HTERT RPE-1 (cell line): Measurements from ENCODE around the gene TCEANC.
"Not testable (repeated sequence)": the region's sequence is repeated elsewhere in the genome, so short reads cannot be mapped to it uniquely, and the experiment has no call there.

Experiments used
- in situ Hi-C: fragments of 300-500 bp; cut with MboI; formaldehyde crosslinking; loops from 4 replicates; pipeline ENCODE4 v1.14.3; 2020; ENCODE audit warnings: low sequenced_read_pairs

TCEANC gene, protein sequence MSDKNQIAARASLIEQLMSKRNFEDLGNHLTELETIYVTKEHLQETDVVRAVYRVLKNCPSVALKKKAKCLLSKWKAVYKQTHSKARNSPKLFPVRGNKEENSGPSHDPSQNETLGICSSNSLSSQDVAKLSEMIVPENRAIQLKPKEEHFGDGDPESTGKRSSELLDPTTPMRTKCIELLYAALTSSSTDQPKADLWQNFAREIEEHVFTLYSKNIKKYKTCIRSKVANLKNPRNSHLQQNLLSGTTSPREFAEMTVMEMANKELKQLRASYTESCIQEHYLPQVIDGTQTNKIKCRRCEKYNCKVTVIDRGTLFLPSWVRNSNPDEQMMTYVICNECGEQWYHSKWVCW

DNA sequence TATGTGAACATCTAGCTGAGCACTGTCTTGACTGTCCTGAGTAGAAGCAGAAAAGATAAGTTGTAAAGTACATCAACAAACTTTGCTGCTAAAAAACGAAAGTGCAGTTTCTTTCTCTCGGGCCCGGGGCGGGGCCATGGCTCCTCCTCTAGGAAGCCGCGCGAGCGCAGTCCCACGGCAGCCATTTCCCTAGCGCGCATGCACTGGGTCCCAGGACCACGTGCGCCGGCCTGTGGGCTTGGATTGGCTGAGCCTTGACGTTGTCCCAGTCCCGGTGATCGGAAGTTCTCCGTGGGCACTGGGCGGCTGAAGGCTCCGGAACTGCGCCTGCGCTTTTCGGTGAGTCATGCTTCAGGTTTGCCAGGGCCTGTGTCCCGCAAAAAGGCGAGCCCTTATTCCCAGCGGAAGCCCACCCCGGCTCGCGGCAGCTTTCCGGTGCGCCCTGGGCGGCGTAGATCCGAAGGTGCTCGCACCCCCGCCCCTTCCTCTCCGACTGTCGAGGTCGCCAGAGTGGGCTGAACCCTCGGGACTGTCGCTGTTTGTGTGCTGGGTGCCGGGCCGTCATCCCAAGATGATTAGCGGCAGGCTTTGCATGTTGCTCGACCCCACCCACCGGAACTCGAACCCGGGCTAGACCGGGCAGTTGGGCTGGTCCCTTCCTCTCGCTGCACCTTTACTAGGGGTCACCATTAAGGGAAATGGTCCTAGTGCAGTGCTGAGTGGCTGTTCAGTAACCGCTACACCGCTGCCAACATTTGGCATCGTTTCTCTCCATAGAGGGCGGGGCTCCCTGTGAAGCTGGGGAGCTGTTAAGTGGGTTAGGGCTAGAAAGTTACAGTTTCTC lies at the start of gene TCEANC:
TSS of gene TCEANC (plus strand) at position 292 of the 844 bp plus-strand sequence. CDS start 9,368 bp downstream, outside the sequence.
- in situ Hi-C loops = no loop called here

DNA sequence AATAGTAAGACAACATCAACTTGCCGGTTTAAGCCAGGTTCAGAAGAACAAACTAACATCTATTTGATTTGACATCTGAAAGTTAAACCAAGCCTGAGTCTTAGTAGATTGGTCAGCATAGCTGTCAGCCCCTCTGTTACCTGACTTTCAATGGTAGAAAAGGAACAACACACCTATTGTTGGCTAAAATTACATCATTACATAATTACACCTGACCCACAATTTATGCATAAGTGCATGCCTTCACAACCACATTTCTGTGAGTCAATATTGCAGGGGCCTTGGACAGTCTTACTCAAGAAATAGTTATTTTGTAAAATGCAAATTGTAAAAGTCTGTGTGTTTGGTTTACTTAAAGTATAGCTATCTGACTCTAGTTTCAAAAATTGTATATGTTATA lies 47.3 kb upstream of the TCEANC start:
- in situ Hi-C loops = no loop called here

DNA sequence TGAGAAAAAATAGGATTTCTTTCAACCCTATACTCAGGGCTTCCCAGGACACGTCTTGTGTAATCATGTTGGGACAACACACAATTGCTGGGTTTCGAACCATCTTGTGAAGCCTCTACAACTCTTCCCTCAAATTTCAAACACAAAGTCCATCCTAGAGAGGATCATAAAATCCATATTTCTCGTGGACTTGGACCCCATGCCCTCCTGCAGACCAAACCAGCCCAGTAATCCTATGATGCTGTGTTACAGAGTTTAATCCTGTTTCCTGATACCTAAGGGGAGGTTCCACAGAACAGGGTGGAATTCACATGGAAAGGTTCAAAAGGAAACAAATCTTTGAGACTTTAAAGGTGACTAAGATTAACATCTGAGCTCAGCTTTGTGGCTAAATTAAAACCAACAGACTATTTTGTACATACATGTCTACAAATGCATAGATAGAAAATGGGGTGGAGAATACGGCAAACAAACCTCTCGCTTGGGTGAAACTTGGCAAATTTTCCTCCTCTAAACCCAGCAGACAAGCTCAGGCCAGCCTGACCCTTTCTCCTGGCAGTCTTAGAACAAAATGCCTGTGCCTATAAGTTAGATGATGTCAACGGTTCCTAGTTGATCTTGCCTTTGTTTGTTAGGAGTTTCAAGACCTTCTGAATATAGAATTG lies 45.5 kb upstream of the TCEANC start:
- in situ Hi-C loops = no loop called here

DNA sequence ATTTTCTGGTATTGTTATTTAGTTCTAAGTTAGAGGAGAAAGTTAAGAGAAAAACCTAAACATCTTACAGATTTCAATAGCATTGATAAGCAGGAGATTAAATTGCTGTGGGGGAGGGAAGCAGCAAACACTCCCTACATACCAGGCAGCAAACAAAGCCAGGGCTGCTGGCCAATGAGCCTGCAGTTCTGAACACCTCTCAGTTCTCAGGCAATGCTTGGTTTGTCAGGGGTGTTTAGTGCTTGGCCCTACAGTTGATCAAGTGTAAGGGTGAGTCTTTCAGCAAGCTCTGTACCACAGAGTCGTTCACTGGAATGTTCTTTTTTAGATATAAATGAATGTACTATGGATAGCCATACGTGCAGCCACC lies 45.0 kb upstream of the TCEANC start:
- in situ Hi-C loops = no loop called here

DNA sequence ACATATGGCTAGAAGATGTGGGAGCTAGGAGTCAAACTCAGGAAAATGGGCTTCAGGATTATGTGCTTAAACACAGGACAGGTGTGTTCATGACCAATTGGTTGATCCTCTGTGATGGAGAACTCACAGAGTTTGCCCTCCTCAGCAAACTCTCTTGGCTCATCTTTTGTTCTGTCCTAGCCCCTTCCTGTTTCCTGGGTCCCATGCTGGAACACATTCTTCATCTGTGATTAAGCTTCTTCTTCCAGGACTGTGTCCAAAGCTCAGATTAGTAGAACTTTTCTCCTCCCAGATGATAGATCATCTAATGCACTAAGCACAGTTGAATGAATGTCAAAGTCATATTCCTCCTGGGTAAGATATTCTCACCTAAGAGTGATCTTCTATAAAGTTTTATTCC lies 38.8 kb upstream of the TCEANC start:
- in situ Hi-C loops = no loop called here

- in situ Hi-C loops = no loop called here
Measured at GRCh38 chrX:13620207-13620606, 32.7 kb upstream of the TCEANC start.

DNA sequence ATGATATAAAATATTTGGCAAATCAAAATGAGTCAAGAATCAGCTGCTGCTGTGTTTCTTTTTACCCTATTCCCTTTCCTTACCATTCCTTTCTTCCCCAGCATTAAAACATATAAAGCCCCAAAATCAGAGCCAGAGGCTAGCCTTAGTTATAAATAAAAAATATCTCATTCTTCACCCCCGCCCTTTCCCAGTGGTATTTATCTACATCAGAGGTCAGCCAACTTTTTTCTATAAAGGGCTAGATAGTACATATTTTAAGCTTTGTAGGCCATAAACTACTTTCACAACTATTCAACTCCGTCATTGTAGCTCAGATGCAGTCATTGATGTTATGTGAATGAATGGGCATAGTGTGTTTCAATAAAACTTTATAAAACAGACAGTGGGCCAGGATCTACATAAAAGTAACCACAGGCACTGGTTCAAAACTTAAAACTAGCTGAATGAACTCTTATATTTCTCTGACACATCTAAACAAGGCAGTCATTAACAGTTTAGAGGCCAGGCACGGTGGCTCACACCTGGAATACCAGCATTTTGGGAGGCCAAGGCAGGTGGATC lies 30.5 kb upstream of the TCEANC start:
- in situ Hi-C loops = no loop called here

DNA sequence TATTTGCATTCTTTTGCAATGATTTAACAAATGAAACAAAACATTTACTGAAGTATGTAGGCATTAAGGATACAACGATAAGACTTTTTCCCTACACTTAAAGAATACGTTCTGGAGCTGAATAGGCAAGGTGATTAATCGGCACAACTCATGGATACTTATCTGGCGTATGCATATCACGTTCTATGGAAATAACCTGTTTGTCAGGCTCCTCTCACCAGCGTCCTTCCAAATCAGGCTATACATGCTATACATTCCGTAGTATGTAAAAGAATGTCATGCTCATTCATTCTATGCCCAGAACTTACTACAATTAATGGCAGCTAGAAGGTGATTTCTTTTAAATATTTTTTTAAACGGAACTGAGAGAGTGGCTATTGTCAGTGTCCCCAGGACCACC lies 25.6 kb upstream of the TCEANC start:
- in situ Hi-C loops = no loop called here

- in situ Hi-C loops = not testable (repeated sequence)
Measured at GRCh38 chrX:13637224-13637623, 15.7 kb upstream of the TCEANC start.

- in situ Hi-C loops = no loop called here
Measured at GRCh38 chrX:13638021-13638420, 14.9 kb upstream of the TCEANC start.

DNA sequence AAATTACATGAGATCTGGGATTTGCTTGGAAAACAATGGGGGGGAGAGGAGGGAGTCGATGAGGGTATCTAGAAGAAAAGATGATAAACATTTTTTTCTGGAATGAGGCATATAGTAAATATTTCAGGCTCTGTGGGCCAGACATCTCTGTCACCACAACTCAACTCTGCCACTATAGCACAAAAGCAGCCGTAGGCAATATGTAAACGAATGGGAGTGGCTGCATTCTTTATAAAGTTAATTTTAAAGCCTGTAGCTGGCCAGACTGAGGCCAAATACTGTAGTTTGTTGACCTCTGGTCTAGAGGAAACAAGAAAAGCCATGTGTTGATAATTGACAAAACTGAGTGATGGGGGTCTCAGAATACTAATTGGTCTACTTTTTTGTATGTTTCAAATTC lies 14.1 kb upstream of the TCEANC start:
- in situ Hi-C loops = no loop called here

DNA sequence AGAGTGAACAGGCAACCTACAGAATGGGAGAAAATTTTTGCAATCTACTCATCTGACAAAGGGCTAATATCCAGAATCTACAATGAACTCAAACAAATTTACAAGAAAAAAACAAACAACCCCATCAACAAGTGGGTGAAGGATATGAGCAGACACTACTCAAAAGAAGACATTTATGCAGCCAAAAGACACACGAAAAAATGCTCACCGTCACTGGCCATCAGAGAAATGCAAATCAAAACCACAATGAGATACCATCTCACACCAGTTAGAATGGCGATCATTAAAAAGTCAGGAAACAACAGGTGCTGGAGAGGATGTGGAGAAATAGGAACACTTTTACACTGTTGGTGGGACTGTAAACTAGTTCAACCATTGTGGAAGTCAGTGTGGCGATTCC lies 11.3 kb upstream of the TCEANC start:
- in situ Hi-C loops = not testable (repeated sequence)

DNA sequence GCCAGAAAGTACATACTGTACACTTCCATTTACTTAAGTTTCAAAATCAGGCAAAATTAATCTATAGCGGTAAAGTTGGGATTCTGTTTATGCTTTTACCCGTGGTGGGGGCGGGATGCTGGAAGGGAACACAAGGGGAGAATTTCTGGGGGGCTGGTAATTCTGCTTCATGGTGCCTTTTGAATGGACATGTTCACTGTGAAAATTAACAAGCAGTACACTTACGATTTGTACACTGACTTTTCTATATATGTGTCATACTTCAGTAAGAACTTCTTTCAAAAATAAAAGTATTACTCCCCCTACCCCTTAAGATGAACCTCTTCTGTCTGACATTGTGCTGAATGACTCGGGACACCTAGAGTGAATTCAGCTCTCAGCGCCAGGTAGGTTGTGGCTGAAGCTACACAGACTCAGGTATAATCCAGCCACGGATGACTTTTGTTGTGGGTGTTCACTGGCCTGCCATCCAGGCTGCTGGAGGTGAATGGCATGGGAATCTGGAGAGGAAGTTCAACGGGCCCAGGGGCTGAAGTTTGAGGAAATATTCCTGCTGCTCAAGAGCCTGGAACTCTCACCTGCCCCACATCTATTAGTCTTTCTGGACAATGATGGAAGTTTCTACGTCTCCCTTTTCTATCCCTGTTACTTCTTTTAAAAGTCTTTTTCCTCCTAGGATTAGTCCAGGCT lies 7.3 kb upstream of the TCEANC start:
- in situ Hi-C loops = no loop called here

GRCh38 chrX:13646154-13646549 lies 6.8 kb upstream of the TCEANC start:
- in situ Hi-C loops = no loop called here

DNA sequence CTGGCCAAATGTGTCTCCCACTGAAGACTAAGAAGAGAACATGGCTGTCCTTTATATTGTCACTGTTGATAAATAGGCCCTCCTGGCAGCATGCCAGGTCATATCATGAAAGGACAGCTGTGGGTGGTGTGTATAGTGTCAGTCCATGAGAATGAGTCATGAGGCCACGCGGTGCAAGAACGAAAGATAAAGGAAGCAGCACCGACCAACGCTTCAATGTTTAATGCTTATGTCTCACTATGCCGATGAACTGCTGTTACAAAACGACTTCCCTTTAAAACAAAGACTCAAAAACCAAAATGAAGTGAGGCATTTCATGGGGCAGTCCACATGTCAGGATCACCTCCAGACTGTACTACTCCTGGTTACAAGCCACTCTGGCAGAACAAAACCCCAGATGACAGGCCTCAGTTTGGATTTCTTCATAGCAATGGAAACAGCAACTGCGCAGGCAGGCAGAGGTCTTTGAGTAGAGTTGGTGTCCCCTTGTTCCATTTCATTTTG lies 5.2 kb upstream of the TCEANC start:
- in situ Hi-C loops = no loop called here

GRCh38 chrX:13648336-13648735 lies 4.6 kb upstream of the TCEANC start:
- in situ Hi-C loops = not testable (repeated sequence)

GRCh38 chrX:13649838-13650237 lies 3.1 kb upstream of the TCEANC start:
- in situ Hi-C loops = no loop called here

GRCh38 chrX:13650318-13650717 lies 2.6 kb upstream of the TCEANC start:
- in situ Hi-C loops = no loop called here

GRCh38 chrX:13651150-13651549 lies 1.8 kb upstream of the TCEANC start:
- in situ Hi-C loops = no loop called here

DNA sequence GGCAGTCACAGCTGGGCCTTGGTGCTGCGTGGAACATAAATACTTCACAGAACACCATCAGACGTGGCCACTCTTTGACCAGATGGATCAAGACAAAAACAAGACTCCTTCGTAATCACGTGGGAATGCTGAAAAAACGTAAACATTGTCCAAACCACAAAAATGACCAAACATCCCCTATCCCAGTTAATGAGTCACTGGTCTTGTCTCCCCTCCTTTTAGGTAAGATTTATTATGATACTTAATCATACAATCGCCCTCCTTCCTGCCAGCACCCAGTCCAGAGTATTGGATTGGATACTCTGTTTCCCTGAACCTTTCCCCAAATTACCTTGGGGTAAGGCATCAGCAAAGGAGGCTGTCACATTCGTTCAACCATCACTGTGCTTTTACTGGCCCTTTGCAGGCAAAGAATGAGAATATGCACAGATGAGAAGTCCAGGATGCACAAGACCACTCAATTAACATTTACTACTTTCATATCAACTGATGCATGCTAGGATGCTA lies 601 bp upstream of the TCEANC start:
- in situ Hi-C loops = no loop called here
